GM19463 (cell line): ENCODE results near the gene SLC35F1.

Experiments used
- ATAC-seq: cut with Tn5 transposase; IDR thresholded peaks from one replicate; pipeline ENCODE4 v1.9.1; 2021; ENCODE audit warnings: mild to moderate bottlenecking, moderate library complexity; ENCODE audit not compliant: unreplicated experiment

SLC35F1 gene

GRCh38 chr6:118350881-118351430, 443.9 kb downstream of the SLC35F1 start:
- no peak for ATAC-seq

GRCh38 chr6:118353564-118353963, 446.5 kb downstream of the SLC35F1 start:
- no peak for ATAC-seq

GRCh38 chr6:118354641-118355040, 447.6 kb downstream of the SLC35F1 start:
- ATAC-seq: peak; percentile 97

- no peak for ATAC-seq
Measured at GRCh38 chr6:118356054-118356453, 449.0 kb downstream of the SLC35F1 start.

- ATAC-seq: no peak
Measured at GRCh38 chr6:118356686-118357085, 449.6 kb downstream of the SLC35F1 start.
